Progenitor cell of endocrine pancreas (in vitro differentiated cells): Measurements from ENCODE around the gene ARHGEF10L. TPM values are rescaled to one million over a fixed set of nuclear protein-coding genes. Genes with fewer than 3 reads are reported as not detected.

ENCODE experiments used
- DNase-seq: peaks from one replicate; pipeline ENCODE4 v3.0.0; 2021; ENCODE audit warnings: low spot score; ENCODE audit not compliant: unreplicated experiment
- H3K27ac Mint-ChIP-seq: 2 replicates; pipeline ENCODE4 v1.8.0; 2021; ENCODE audit warnings: mild to moderate bottlenecking, moderate library complexity, mixed read lengths
- H3K27me3 Mint-ChIP-seq: 2 replicates; pipeline ENCODE4 v1.8.0; 2021; ENCODE audit warnings: mixed read lengths
- H3K36me3 Mint-ChIP-seq: 2 replicates; pipeline ENCODE4 v1.8.0; 2022; ENCODE audit warnings: mixed read lengths; ENCODE audit not compliant: insufficient read depth
- H3K4me1 Mint-ChIP-seq: 2 replicates; pipeline ENCODE4 v1.8.0; 2021; ENCODE audit warnings: low read depth, mixed read lengths
- H3K4me3 Mint-ChIP-seq: 2 replicates; pipeline ENCODE4 v1.8.0; 2021; ENCODE audit warnings: low read depth, mild to moderate bottlenecking, moderate library complexity, mixed read lengths
- H3K9me3 Mint-ChIP-seq: 2 replicates; pipeline ENCODE4 v1.8.0; 2021; ENCODE audit warnings: low read depth, mixed read lengths
- CTCF ChIP-seq: fragments of 200-600 bp; sonication (generic); IDR thresholded peaks from one replicate; pipeline ENCODE4 v1.5.0; 2021; ENCODE audit warnings: antibody characterized with exemption, mild to moderate bottlenecking; ENCODE audit not compliant: unreplicated experiment
- total RNA-seq: library from RNA; stranded (reverse); gene quantifications from 2 replicates; pipeline ENCODE4 v1.2.1, GENCODE V29; 2021

The ARHGEF10L gene
- total RNA-seq, 1 donor from 2014 or later = 31.3 TPM

- no peak for TF ChIP-seq CTCF
- H3K9me3 Mint-ChIP-seq = no peaks in the 10 kb centered on the region
- DNase-seq = no peak
- H3K27me3 Mint-ChIP-seq = no peaks in the 10 kb centered on the region
- H3K36me3 Mint-ChIP-seq = peaks cover 5% of the 10 kb centered on the region
- no peaks in the 10 kb centered on the region for H3K4me1 Mint-ChIP-seq
- no peak overlapping the region for H3K27ac Mint-ChIP-seq
- H3K4me3 Mint-ChIP-seq = no peak overlapping the region
These were observed 73.3 kb downstream of the ARHGEF10L start for GRCh38 chr1:17612831-17613230.

- H3K36me3 Mint-ChIP-seq = peaks cover 6% of the 10 kb centered on the region
- peak overlapping the region; percentile 67 for H3K27ac Mint-ChIP-seq
- no peak overlapping the region for H3K4me3 Mint-ChIP-seq
- no peaks in the 10 kb centered on the region for H3K9me3 Mint-ChIP-seq
- TF ChIP-seq CTCF = no peak
- H3K4me1 Mint-ChIP-seq = no peaks in the 10 kb centered on the region
- no peaks in the 10 kb centered on the region for H3K27me3 Mint-ChIP-seq
- DNase-seq = no peak
These were observed 75.1 kb downstream of the ARHGEF10L start for GRCh38 chr1:17614586-17614985.

- no peak for TF ChIP-seq CTCF
- H3K27ac Mint-ChIP-seq = no peak overlapping the region
- no peak overlapping the region for H3K4me3 Mint-ChIP-seq
- no peaks in the 10 kb centered on the region for H3K9me3 Mint-ChIP-seq
- H3K4me1 Mint-ChIP-seq = no peaks in the 10 kb centered on the region
- H3K36me3 Mint-ChIP-seq = peaks cover 6% of the 10 kb centered on the region
- DNase-seq = no peak
- H3K27me3 Mint-ChIP-seq = no peaks in the 10 kb centered on the region
These were observed 75.7 kb downstream of the ARHGEF10L start for GRCh38 chr1:17615157-17615556.

- no peak for TF ChIP-seq CTCF
- Mint-ChIP-seq H3K27ac (no peak overlapping the region), H3K27me3 (no peaks in the 10 kb centered on the region), H3K9me3 (no peaks in the 10 kb centered on the region), H3K4me3 (no peak overlapping the region), H3K36me3 (peaks cover 6% of the 10 kb centered on the region), H3K4me1 (no peaks in the 10 kb centered on the region)
- no peak for DNase-seq
These were observed 76.5 kb downstream of the ARHGEF10L start for GRCh38 chr1:17615959-17616358.

- no peak for TF ChIP-seq CTCF
These were observed 77.3 kb downstream of the ARHGEF10L start for GRCh38 chr1:17616731-17617279.

More at GRCh38 chr1:17616731-17617279, 77.3 kb downstream of the ARHGEF10L start:
- Mint-ChIP-seq H3K4me1 (no peaks in the 10 kb centered on the region), H3K36me3 (peaks cover 6% of the 10 kb centered on the region), H3K4me3 (no peak overlapping the region), H3K9me3 (no peaks in the 10 kb centered on the region), H3K27ac (no peak overlapping the region), H3K27me3 (no peaks in the 10 kb centered on the region)
- no peak for DNase-seq
